OCI-LY3 (cell line): ENCODE results near the gene ACOXL.

Source experiments
- EZH2phosphoT487 ChIP-seq: fragments of 200-600 bp; shearing (Covaris generic); IDR thresholded peaks from 2 replicates; pipeline ENCODE4 v1.6.1; 2018; ENCODE audit warnings: antibody characterized with exemption, mixed run types, low read depth
- TF ChIP-seq, protein P1 (sequence below): fragments of 200-600, 300-600 bp; sonication (generic); IDR thresholded peaks from 2 replicates; pipeline ENCODE4 v1.5.1; 2014; ENCODE audit warnings: antibody characterized with exemption, low read length, low read depth

DNA sequence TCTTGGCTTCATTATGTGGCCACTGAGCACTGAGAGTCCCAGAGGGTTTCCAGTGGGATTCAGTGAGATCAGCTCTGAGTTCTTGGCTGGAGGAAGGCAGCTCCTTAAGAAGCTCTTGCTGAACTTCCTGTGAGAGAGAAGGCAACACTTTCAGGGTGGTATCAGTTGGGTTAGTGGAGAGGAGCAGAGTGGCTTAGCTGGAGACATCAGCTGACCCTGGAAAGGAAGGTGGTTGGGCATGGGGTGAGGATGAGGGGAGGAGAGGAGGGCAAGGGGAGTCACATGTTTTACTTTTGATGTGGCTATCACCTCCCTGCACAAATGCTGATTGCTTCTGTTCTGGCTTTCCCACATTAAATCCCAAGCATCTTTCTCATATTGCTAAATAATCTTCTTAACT, 95.1 kb downstream of the ACOXL start:
- TF ChIP-seq, protein P1, sequence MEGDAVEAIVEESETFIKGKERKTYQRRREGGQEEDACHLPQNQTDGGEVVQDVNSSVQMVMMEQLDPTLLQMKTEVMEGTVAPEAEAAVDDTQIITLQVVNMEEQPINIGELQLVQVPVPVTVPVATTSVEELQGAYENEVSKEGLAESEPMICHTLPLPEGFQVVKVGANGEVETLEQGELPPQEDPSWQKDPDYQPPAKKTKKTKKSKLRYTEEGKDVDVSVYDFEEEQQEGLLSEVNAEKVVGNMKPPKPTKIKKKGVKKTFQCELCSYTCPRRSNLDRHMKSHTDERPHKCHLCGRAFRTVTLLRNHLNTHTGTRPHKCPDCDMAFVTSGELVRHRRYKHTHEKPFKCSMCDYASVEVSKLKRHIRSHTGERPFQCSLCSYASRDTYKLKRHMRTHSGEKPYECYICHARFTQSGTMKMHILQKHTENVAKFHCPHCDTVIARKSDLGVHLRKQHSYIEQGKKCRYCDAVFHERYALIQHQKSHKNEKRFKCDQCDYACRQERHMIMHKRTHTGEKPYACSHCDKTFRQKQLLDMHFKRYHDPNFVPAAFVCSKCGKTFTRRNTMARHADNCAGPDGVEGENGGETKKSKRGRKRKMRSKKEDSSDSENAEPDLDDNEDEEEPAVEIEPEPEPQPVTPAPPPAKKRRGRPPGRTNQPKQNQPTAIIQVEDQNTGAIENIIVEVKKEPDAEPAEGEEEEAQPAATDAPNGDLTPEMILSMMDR, result no peak
- TF ChIP-seq EZH2phosphoT487, result no peak
